HEK293 (cell line): ENCODE measurements around the gene SIX2.

Experiments used
- CTCF ChIA-PET: fragments of 350-600 bp; formaldehyde crosslinking; extraction: SDS; loops from one replicate; lab custom pipeline; 2021; ENCODE audit warnings: antibody characterized with exemption; lab: Yijun Ruan, JAX
- POLR2A ChIA-PET: fragments of 300-600 bp; formaldehyde crosslinking; extraction: SDS; loops from one replicate; lab custom pipeline; 2020; ENCODE audit warnings: antibody characterized with exemption, inconsistent platforms; lab: Yijun Ruan, JAX
- H3K27ac ChIP-seq: fragments of 200-500 bp; sonication (Bioruptor generic); 2 replicates; pipeline ENCODE4 v1.5.1; 2014; ENCODE audit warnings: low read depth, low read length, control low read depth, inconsistent platforms; ENCODE audit errors: extremely low read depth
- H3K36me3 ChIP-seq, 2 experiments: fragments of 200-500 bp in 1 of 2; sonication (Bioruptor generic) in 1 of 2; 1 replicate in 1 of 2; 2 replicates in 1 of 2; pipeline ENCODE4 v1.5.1; 2014 to 2017; ENCODE audit warnings: inconsistent platforms in 2 of 2, low read length in 2 of 2; ENCODE audit not compliant: control insufficient read depth in 2 of 2, insufficient read depth in 1 of 2
- H3K4me1 ChIP-seq: fragments of 200-500 bp; sonication (Bioruptor generic); 2 replicates; pipeline ENCODE4 v1.5.1; 2014; ENCODE audit warnings: mild to moderate bottlenecking, low read length, inconsistent platforms; ENCODE audit not compliant: control insufficient read depth, insufficient read depth
- H3K4me3 ChIP-seq: 2 replicates; pipeline ENCODE4 v1.5.1; 2011; ENCODE audit warnings: low read depth, mild to moderate bottlenecking, control low read depth, low read length, moderate library complexity
- H3K9me3 ChIP-seq: fragments of 200-500 bp; sonication (Bioruptor generic); 2 replicates; pipeline ENCODE4 v1.5.1; 2014; ENCODE audit warnings: low read depth, low read length, inconsistent platforms; ENCODE audit not compliant: control insufficient read depth, insufficient read depth
- HIC1 ChIP-seq: fragments of 450-650 bp; formaldehyde crosslinking; IDR thresholded peaks from 2 replicates; pipeline ENCODE4 v1.5.1; 2016; ENCODE audit warnings: missing biosample characterization, missing genetic modification characterization
- HOXD13 ChIP-seq: sonication (generic); formaldehyde crosslinking; IDR thresholded peaks from 2 replicates; pipeline ENCODE4 v1.8.0; 2022; ENCODE audit warnings: missing genetic modification reagents, borderline replicate concordance
- OSR2 ChIP-seq: fragments of 450-650 bp; formaldehyde crosslinking; IDR thresholded peaks from 2 replicates; pipeline ENCODE4 v1.5.1; 2016; ENCODE audit warnings: missing biosample characterization, missing genetic modification characterization
- PRDM1 ChIP-seq: fragments of 450-650 bp; formaldehyde crosslinking; IDR thresholded peaks from 2 replicates; pipeline ENCODE4; 2016; ENCODE audit warnings: missing biosample characterization, missing genetic modification characterization
- SP7 ChIP-seq: fragments of 450-650 bp; formaldehyde crosslinking; IDR thresholded peaks from 2 replicates; pipeline ENCODE4 v1.5.1; 2016; ENCODE audit warnings: missing biosample characterization, missing genetic modification characterization
- ZNF223 ChIP-seq: fragments of 450-650 bp; formaldehyde crosslinking; IDR thresholded peaks from 2 replicates; pipeline ENCODE4 v1.5.1; 2016; ENCODE audit warnings: missing biosample characterization, missing genetic modification characterization
- ZNF366 ChIP-seq: fragments of 450-650 bp; formaldehyde crosslinking; conservative IDR thresholded peaks from 2 replicates; pipeline ENCODE4 v1.5.1; 2016; ENCODE audit warnings: missing biosample characterization, missing genetic modification characterization
- ZNF530 ChIP-seq: fragments of 450-650 bp; formaldehyde crosslinking; IDR thresholded peaks from 2 replicates; pipeline ENCODE4 v1.5.1; 2016; ENCODE audit warnings: low read depth, missing biosample characterization, missing genetic modification characterization
- ZNF555 ChIP-seq: fragments of 450-650 bp; formaldehyde crosslinking; conservative IDR thresholded peaks from 2 replicates; pipeline ENCODE4 v1.5.1; 2017; ENCODE audit warnings: missing biosample characterization, mild to moderate bottlenecking, missing genetic modification characterization, inconsistent platforms
- ZNF664 ChIP-seq: fragments of 450-650 bp; formaldehyde crosslinking; IDR thresholded peaks from 2 replicates; pipeline ENCODE4 v1.5.1; 2016; ENCODE audit warnings: missing biosample characterization, missing genetic modification characterization
- ZNF707 ChIP-seq: fragments of 450-650 bp; formaldehyde crosslinking; IDR thresholded peaks from 2 replicates; pipeline ENCODE4 v1.5.1; 2016; ENCODE audit warnings: missing biosample characterization, missing genetic modification characterization
- ZNF830 ChIP-seq: fragments of 450-650 bp; IDR thresholded peaks from 2 replicates; pipeline ENCODE4 v1.5.0; 2018; ENCODE audit warnings: missing biosample characterization, missing genetic modification characterization, low read depth, mild to moderate bottlenecking, moderate library complexity
- TF ChIP-seq, protein P1 (sequence below): fragments of 450-650 bp; formaldehyde crosslinking; optimal IDR thresholded peaks from 2 replicates; pipeline ENCODE3; 2016; ENCODE audit warnings: missing biosample characterization, mild to moderate bottlenecking, missing genetic modification characterization
- TF ChIP-seq, protein P2 (sequence below): fragments of 450-650 bp; formaldehyde crosslinking; IDR thresholded peaks from 2 replicates; pipeline ENCODE4 v1.5.1; 2016; ENCODE audit warnings: missing biosample characterization, missing genetic modification characterization

The SIX2 gene

DNA sequence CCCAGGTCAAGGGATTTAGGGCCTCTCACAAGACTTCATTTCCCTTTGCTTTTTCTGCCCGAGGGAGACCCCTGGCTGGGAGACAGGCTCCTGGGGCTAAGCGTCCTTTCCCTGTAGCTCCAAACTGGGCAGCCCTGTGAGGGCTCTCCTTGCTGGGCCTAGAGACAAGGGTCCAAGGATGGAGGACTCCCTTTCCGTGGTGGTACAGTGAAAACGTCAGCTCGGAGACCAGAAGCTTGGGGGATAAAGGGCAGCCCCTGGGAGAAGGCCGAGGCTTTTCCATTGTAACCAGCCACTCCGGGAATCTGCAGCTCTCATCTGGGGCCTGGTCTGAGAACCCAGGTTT is 2.3 kb downstream of the SIX2 start (continued):
- TF ChIP-seq, protein P1, sequence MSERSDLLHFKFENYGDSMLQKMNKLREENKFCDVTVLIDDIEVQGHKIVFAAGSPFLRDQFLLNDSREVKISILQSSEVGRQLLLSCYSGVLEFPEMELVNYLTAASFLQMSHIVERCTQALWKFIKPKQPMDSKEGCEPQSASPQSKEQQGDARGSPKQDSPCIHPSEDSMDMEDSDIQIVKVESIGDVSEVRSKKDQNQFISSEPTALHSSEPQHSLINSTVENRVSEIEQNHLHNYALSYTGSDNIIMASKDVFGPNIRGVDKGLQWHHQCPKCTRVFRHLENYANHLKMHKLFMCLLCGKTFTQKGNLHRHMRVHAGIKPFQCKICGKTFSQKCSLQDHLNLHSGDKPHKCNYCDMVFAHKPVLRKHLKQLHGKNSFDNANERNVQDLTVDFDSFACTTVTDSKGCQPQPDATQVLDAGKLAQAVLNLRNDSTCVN (tag by site-specific recombination), result no peak
- TF ChIP-seq ZNF366 (no peak), HOXD13 (no peak)

DNA sequence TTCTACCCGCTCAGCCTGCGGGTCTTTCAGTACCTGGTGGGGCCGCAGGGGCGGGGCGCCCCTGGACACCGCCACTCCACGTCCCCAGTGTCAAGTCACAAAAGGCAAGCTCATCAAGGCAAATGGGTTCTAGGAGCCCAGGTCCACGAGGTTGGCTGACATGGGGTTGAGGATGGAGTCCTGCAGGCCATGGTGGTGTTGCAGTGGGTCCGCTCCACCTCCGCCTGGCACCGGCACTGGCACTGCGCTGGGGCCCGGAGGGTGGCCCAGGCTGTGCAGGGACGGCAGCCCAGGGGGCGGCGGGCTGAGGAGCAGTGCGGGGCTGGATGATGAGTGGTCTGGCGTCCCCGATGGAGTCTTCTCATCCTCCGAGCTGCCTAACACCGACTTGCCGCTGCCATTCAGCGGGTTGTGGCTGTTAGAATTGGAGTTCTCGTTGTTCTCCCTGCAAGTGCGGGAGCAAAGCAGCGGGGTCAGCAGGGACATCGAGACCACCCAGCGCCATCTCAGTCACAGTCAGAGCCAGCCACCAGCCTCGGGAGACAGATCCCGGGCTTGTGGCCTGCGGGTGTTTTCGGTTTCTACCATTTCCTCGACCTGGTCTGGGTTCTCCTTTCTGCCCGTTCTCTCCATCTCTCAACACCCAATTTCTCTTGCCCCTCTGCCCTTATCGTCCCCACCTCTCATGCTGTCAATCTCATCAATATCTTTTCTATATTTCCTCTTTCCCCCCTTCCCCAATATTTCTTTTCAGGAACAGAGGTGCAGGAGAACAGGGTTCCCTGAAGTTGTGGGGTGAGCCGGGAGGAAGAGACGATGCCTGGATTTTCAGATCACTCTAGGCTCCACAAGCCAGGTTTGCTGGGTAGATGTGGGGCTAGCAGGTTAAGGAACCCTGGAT is 3.0 kb downstream of the SIX2 start:
- Histone ChIP-seq H3K36me3 (no peaks in the 10 kb centered on the region), H3K4me1 (peaks cover 2% of the 10 kb centered on the region; the same call in 1 of the 2 replicates), H3K27ac (no peak overlapping the region), H3K9me3 (no peaks in the 10 kb centered on the region), H3K4me3 (no peak overlapping the region)
- ChIA-PET CTCF (interaction anchor here (1.0 kb wide), 1 partner anchor 8 kb away, joined by 4 read pairs; no protein-coding TSS in a partner anchor), POLR2A (interaction anchor here (1.1 kb wide), 1 partner anchor 10 kb away, joined by 3 read pairs; no protein-coding TSS in a partner anchor)
- no peak for TF ChIP-seq HOXD13
- no peak for TF ChIP-seq OSR2 (tag by site-specific recombination)
- no peak for TF ChIP-seq HIC1 (tag by site-specific recombination)
- TF ChIP-seq ZNF707 (tag by site-specific recombination), result no peak
- no peak for TF ChIP-seq ZNF223 (tag by site-specific recombination)
- TF ChIP-seq, protein P2, sequence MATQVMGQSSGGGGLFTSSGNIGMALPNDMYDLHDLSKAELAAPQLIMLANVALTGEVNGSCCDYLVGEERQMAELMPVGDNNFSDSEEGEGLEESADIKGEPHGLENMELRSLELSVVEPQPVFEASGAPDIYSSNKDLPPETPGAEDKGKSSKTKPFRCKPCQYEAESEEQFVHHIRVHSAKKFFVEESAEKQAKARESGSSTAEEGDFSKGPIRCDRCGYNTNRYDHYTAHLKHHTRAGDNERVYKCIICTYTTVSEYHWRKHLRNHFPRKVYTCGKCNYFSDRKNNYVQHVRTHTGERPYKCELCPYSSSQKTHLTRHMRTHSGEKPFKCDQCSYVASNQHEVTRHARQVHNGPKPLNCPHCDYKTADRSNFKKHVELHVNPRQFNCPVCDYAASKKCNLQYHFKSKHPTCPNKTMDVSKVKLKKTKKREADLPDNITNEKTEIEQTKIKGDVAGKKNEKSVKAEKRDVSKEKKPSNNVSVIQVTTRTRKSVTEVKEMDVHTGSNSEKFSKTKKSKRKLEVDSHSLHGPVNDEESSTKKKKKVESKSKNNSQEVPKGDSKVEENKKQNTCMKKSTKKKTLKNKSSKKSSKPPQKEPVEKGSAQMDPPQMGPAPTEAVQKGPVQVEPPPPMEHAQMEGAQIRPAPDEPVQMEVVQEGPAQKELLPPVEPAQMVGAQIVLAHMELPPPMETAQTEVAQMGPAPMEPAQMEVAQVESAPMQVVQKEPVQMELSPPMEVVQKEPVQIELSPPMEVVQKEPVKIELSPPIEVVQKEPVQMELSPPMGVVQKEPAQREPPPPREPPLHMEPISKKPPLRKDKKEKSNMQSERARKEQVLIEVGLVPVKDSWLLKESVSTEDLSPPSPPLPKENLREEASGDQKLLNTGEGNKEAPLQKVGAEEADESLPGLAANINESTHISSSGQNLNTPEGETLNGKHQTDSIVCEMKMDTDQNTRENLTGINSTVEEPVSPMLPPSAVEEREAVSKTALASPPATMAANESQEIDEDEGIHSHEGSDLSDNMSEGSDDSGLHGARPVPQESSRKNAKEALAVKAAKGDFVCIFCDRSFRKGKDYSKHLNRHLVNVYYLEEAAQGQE (tag by site-specific recombination), result no peak
- no peak for TF ChIP-seq SP7 (tag by site-specific recombination)
- TF ChIP-seq ZNF664, result no peak
- TF ChIP-seq ZNF530 (tag by site-specific recombination), result no peak
- no peak for TF ChIP-seq ZNF830 (tag by site-specific recombination)

GRCh38 chr2:45005261-45006002 is 3.8 kb downstream of the SIX2 start:
- Histone ChIP-seq H3K9me3 (no peaks in the 10 kb centered on the region), H3K36me3 (no peaks in the 10 kb centered on the region), H3K4me3 (no peak overlapping the region), H3K4me1 (peaks cover 2% of the 10 kb centered on the region; the same call in 1 of the 2 replicates), H3K27ac (no peak overlapping the region)
- ChIA-PET POLR2A (no interaction called here), CTCF (interaction anchor here (0.6 to 1.3 kb wide), 3 partner anchors 9 to 374 kb away, joined by 4 to 6 read pairs (median 4); no protein-coding TSS in a partner anchor)
- TF ChIP-seq PRDM1 (peak; percentile 93), ZNF366 (peak; percentile 69), ZNF555 (tag by site-specific recombination) (no peak)
